AG09309 (cell line): Measurements from ENCODE around the gene ZCCHC24.

Source experiments
- DNase-seq: peaks from one replicate; pipeline ENCODE4 v3.0.0-alpha.2; 2010; ENCODE audit warnings: low read depth
- H3K4me3 ChIP-seq: 2 replicates; pipeline ENCODE4 v1.5.1; 2011; ENCODE audit warnings: mild to moderate bottlenecking, low read depth, low read length, moderate library complexity; ENCODE audit not compliant: control insufficient read depth
- TF ChIP-seq, protein P1 (sequence below): IDR thresholded peaks from 2 replicates; pipeline ENCODE4 v1.5.1; 2011; ENCODE audit warnings: mild to moderate bottlenecking, low read depth, low read length, inconsistent platforms; ENCODE audit not compliant: insufficient read depth, control insufficient read depth; ENCODE audit errors: missing control alignments

ZCCHC24 gene

DNA sequence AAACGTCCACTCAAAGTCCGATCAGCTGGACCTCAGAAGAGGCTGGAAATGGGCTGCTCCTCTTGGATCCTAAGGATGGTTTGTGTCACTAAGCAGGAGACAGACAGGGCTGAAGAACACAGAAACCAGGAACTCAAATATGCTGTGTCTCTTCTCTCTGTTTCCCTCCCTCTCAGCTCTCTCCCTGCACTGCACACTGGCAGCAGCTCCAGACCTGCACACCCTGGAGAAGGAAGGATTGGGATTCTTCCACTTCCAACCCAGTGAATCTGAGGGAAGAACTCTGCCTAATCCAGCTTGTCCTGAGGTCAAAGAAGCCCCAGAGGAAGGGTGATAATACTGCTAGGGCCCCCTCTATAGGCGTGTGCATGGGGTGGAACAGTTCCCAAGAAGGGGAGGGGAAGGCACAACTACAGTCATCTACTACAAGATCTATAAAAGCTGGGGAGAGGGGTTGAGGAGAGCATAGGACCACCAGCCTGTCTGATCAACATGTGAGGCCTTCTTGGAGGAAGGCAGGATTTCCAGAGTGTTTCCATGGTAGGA lies 22.7 kb upstream of the ZCCHC24 start:
- TF ChIP-seq, protein P1, sequence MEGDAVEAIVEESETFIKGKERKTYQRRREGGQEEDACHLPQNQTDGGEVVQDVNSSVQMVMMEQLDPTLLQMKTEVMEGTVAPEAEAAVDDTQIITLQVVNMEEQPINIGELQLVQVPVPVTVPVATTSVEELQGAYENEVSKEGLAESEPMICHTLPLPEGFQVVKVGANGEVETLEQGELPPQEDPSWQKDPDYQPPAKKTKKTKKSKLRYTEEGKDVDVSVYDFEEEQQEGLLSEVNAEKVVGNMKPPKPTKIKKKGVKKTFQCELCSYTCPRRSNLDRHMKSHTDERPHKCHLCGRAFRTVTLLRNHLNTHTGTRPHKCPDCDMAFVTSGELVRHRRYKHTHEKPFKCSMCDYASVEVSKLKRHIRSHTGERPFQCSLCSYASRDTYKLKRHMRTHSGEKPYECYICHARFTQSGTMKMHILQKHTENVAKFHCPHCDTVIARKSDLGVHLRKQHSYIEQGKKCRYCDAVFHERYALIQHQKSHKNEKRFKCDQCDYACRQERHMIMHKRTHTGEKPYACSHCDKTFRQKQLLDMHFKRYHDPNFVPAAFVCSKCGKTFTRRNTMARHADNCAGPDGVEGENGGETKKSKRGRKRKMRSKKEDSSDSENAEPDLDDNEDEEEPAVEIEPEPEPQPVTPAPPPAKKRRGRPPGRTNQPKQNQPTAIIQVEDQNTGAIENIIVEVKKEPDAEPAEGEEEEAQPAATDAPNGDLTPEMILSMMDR = no peak
- H3K4me3 ChIP-seq = no peak overlapping the region
- no peak for DNase-seq

DNA sequence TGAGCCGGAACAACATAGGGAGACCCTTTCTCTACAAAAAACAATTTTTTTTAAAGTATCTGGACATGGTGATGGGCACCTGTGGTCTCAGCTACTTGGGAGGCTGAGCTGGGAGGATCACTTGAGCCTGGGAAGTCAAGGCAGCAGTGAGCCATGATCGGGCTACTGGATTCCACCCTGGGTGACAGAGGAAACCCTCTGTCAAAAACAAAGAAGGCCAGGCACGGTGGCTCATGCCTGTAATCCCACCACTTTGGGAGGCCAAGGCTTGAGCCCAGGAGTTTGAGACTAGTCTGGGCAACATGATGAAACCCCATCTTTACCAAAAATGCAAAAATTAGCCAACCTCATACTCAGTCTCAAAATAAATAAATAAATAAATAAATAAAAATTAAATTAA lies 19.9 kb upstream of the ZCCHC24 start:
- TF ChIP-seq, protein P1 = no peak

DNA sequence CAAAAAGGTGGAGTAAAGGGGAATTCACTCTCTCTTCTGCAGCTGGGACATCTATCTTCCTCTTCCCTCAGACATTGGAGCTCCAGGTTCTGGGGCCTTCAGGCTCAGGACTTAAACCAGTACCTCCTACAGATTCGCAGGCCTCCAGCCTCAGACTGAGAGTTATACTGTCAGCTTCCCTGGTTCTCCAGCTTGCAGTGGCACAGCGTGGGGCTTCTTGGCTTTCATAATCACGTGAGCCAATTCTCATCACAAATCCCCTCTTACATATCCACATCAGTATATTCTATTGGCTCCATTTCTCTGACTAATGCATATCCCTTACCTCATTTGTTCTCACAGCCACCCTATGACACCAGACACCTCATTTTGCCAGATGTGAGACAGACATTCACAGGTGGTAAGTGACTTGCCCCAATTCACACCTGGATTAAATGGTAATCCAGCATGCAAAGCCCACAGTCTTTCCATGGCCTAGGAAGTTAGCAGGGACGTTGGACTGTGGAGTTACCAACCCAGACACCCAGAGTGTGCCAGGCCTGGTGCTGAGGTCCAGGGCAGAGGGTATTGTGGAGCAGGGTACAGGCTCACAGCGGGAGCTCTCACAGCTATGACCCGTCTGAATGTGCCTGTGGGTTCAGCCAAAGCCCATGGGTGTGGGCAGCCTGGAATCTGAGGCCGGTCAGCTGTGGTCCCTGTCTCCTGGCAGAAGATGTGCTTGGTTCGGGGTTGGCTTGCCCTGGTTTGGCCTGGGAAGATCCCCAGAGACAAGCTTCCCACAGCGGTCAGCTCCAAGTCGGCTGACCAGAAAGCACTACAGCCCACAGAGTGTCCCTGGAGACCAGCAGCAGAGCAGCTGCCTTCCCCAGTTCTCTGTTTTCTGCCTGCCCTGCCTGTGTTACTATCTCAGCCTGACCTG lies 18.4 kb upstream of the ZCCHC24 start:
- TF ChIP-seq, protein P1 = no peak
- no peak for DNase-seq
- no peak overlapping the region for H3K4me3 ChIP-seq

More for the DNA sequence above, 19.9 kb upstream of the ZCCHC24 start:
- no peak overlapping the region for H3K4me3 ChIP-seq
- DNase-seq = no peak

DNA sequence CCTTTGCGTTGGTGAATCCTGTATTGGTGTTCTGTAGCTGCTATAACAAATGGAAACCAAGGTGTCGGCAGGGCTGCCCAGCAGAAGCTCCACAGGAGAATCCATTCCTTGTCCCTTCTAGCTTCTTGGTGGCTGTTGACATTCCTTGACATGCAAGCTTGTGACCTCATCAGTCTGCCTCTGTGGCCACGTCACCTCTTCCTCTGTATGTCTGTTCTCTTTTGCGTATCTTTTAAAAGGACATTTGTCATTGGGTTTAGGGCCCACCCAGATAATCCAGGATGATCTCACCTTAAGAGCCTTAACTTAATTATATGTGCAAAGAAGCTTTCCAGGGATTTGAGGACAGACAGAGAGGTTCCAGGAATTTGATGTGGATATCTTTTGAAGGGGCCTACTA lies 15.3 kb upstream of the ZCCHC24 start:
- H3K4me3 ChIP-seq = no peak overlapping the region
- TF ChIP-seq, protein P1 = no peak
- DNase-seq = no peak

DNA sequence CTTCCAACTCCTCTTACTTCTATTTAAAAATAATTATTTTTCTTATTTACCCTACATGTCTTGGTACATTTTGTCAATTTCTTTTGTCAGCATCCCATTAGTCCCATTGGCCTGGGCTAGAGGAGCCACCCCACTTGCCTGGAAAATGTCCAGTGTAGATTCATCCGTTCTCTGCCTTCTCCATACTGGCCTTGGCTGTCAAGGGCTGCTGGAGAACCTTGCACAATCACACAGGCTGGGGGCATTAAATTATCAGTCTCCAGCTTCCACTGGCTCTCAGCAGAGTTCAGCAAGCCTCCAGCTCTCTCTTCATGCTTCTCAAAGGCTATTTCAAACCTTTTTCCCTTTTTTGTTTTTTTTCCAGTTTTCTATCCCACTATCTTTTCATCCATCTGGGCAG lies 13.8 kb upstream of the ZCCHC24 start:
- DNase-seq = no peak
- no peak overlapping the region for H3K4me3 ChIP-seq
- TF ChIP-seq, protein P1 = no peak

DNA sequence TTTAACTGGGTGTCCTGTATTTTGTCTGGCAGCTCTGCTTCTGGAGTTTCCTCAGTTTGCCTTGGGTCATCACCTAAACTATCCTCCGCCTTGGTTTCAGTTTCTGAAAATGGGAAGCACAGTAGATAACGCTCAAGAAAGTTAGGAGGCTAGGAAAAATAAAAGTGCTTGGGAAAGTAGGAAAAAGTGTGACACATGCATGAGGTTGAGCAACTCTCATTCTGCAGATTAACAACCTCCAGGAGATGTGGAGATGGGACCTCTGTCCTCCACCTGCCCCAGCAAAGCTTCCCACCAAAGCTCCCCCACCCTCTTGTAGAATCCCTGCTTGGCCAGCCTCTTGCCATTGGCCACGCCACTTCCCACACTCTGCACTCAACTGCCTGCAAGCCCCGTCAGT lies 13.1 kb upstream of the ZCCHC24 start:
- TF ChIP-seq, protein P1 = no peak
- no peak overlapping the region for H3K4me3 ChIP-seq
- DNase-seq = no peak
